ENCODE data around the gene DCLK2. TPM values are rescaled to one million over a fixed set of nuclear protein-coding genes. Genes with fewer than 3 reads are reported as not detected.

DCLK2 gene
- total RNA-seq, 6 donors from 2014 or later = 2.1 to 16.8 (median 3.3) TPM

DNA sequence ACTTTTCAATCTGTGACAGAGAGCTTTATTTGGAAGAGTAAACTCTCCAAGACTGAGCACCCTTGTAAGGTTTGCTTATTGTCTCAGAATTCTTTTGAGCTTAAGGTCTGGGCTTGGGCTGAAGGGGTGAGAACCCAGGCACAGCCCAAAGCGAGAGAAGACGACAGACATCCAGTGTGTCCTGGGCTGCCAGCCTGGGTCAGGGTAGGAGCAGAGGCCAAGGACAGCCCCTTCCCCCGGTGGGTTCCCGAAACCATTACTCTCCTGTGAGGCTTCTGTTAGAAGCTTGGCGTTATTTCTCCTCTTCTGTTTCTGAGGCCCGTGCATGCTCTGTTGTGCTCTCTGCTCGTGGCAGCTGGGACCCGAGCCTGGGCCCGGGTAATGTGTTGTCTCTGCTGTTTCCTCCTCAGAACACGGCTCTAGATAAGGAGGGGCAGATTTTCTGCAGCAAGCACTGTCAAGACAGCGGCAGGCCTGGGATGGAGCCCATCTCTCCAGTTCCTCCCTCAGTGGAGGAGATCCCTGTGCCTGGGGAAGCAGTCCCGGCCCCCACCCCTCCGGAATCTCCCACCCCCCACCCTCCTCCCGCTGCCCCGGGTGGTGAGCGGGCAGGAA lies 177.5 kb downstream of the DCLK2 start:
- WGBS, 2 donors = 69 to 74% methylated on average over 9 to 16 of the region's 16 CpGs
- no peak overlapping the region for H3K27ac ChIP-seq

GRCh38 chr4:150256225-150256620 lies 178.0 kb downstream of the DCLK2 start:
- 80 to 95% methylated on average over 17 to 23 of the region's 23 CpGs for WGBS, 2 donors
- Histone ChIP-seq H3K9me3 (no peaks in the 10 kb centered on the region), H3K4me3 (no peak overlapping the region), H3K36me3 (peaks cover 0 to 5% (median 0%) of the 10 kb centered on the region in 4 donors), H3K27ac (no peak overlapping the region), H3K4me1 (no peaks in the 10 kb centered on the region), H3K27me3 (no peaks in the 10 kb centered on the region)
- TF ChIP-seq POLR2A (IDR thresholded peaks at IDR 0.05) = no peak
- no peak for TF ChIP-seq POLR2AphosphoS5 (IDR thresholded peaks at IDR 0.05)
- TF ChIP-seq EP300 (IDR thresholded peaks at IDR 0.05) = no peak
- TF ChIP-seq CTCF (IDR thresholded peaks at IDR 0.05) = no peak
- no peak for ATAC-seq (ENCODE audit: low FRiP score in 2 of 2)
- peak in 1 of 2 donors; percentile 80 for DNase-seq

More for the DNA sequence above, 177.5 kb downstream of the DCLK2 start:
- no peaks in the 10 kb centered on the region for H3K9me3 ChIP-seq
- no peak overlapping the region for H3K4me3 ChIP-seq
- no peak for DNase-seq
- TF ChIP-seq POLR2AphosphoS5 (IDR thresholded peaks at IDR 0.05) (no peak), POLR2A (IDR thresholded peaks at IDR 0.05) (no peak), EP300 (IDR thresholded peaks at IDR 0.05) (no peak), CTCF (IDR thresholded peaks at IDR 0.05) (no peak)
- no peaks in the 10 kb centered on the region for H3K27me3 ChIP-seq
- ATAC-seq (ENCODE audit: low FRiP score in 2 of 2) = no peak
- H3K36me3 ChIP-seq = peaks cover 0 to 5% (median 0%) of the 10 kb centered on the region in 4 donors
- no peaks in the 10 kb centered on the region for H3K4me1 ChIP-seq

- ATAC-seq (ENCODE audit: low FRiP score in 2 of 2) = peak in 1 of 2 donors; percentile 22
- DNase-seq = peak in 1 of 2 donors; percentile 46
- 89 to 92% methylated on average over 25 of the region's 25 CpGs for WGBS, 2 donors
Measured at GRCh38 chr4:150256841-150257730, 178.8 kb downstream of the DCLK2 start.

GRCh38 chr4:150258569-150258968 lies 180.3 kb downstream of the DCLK2 start:
- Histone ChIP-seq H3K27me3 (no peaks in the 10 kb centered on the region), H3K4me1 (no peaks in the 10 kb centered on the region), H3K4me3 (no peak overlapping the region), H3K9me3 (no peaks in the 10 kb centered on the region), H3K36me3 (peaks cover 0 to 5% (median 0%) of the 10 kb centered on the region in 4 donors), H3K27ac (no peak overlapping the region)
- no peak for ATAC-seq (ENCODE audit: low FRiP score in 2 of 2)
- DNase-seq = no peak
- TF ChIP-seq POLR2A (IDR thresholded peaks at IDR 0.05) (no peak), EP300 (IDR thresholded peaks at IDR 0.05) (no peak), CTCF (IDR thresholded peaks at IDR 0.05) (no peak), POLR2AphosphoS5 (IDR thresholded peaks at IDR 0.05) (no peak)
- WGBS, 2 donors = 91 to 93% methylated on average over 6 of the region's 6 CpGs

More at GRCh38 chr4:150256841-150257730, 178.8 kb downstream of the DCLK2 start:
- no peak for TF ChIP-seq CTCF (IDR thresholded peaks at IDR 0.05)
- TF ChIP-seq EP300 (IDR thresholded peaks at IDR 0.05) = no peak
- no peak for TF ChIP-seq POLR2AphosphoS5 (IDR thresholded peaks at IDR 0.05)
- no peak for TF ChIP-seq POLR2A (IDR thresholded peaks at IDR 0.05)
- Histone ChIP-seq H3K4me1 (no peaks in the 10 kb centered on the region), H3K9me3 (no peaks in the 10 kb centered on the region), H3K27ac (no peak overlapping the region), H3K27me3 (no peaks in the 10 kb centered on the region), H3K36me3 (peaks cover 0 to 5% (median 0%) of the 10 kb centered on the region in 4 donors), H3K4me3 (no peak overlapping the region)

Data from upper lobe of left lung (tissue), 6 donors.